Activated CD4-positive, alpha-beta T cell treated with anti-CD3 and anti-CD28 coated beads, Interleukin-2, amount 10 ng/mL, durations not matched to agents 24 days and 14 days (primary cell): Measurements from ENCODE around the gene MEX3B. TPM values are rescaled to one million over a fixed set of nuclear protein-coding genes. Genes with fewer than 3 reads are reported as not detected.
A peak's percentile ranks its signal among the peaks of the same experiment; 100 is the strongest.

Source experiments
- DNase-seq: peaks from one replicate; pipeline ENCODE4 v3.0.0; 2022
- H3K27ac Mint-ChIP-seq: one replicate; pipeline ENCODE4 v1.8.0; 2022; ENCODE audit warnings: mild to moderate bottlenecking, mixed read lengths
- H3K27me3 Mint-ChIP-seq: one replicate; pipeline ENCODE4 v1.8.0; 2022; ENCODE audit warnings: mixed read lengths
- H3K36me3 Mint-ChIP-seq: one replicate; pipeline ENCODE4 v1.8.0; 2022; ENCODE audit warnings: low read depth, mild to moderate bottlenecking, mixed read lengths
- H3K4me1 Mint-ChIP-seq: one replicate; pipeline ENCODE4 v1.8.0; 2021; ENCODE audit warnings: mixed read lengths
- H3K4me3 Mint-ChIP-seq: one replicate; pipeline ENCODE4 v1.8.0; 2022; ENCODE audit warnings: mild to moderate bottlenecking, moderate library complexity, mixed read lengths
- H3K9me3 Mint-ChIP-seq: one replicate; pipeline ENCODE4 v1.8.0; 2021; ENCODE audit warnings: mixed read lengths
- intact Hi-C: fragments of 100-400 bp; cut with micrococcal nuclease; formaldehyde crosslinking; loops from one replicate; pipeline ENCODE4 v1.15.1; 2023
- total RNA-seq: library from RNA; stranded (reverse); gene quantifications from 2 replicates; pipeline ENCODE4 v1.2.3, GENCODE V29; 2022

The MEX3B gene
- total RNA-seq, 1 donor from 2014 or later = 1.1 TPM

DNA sequence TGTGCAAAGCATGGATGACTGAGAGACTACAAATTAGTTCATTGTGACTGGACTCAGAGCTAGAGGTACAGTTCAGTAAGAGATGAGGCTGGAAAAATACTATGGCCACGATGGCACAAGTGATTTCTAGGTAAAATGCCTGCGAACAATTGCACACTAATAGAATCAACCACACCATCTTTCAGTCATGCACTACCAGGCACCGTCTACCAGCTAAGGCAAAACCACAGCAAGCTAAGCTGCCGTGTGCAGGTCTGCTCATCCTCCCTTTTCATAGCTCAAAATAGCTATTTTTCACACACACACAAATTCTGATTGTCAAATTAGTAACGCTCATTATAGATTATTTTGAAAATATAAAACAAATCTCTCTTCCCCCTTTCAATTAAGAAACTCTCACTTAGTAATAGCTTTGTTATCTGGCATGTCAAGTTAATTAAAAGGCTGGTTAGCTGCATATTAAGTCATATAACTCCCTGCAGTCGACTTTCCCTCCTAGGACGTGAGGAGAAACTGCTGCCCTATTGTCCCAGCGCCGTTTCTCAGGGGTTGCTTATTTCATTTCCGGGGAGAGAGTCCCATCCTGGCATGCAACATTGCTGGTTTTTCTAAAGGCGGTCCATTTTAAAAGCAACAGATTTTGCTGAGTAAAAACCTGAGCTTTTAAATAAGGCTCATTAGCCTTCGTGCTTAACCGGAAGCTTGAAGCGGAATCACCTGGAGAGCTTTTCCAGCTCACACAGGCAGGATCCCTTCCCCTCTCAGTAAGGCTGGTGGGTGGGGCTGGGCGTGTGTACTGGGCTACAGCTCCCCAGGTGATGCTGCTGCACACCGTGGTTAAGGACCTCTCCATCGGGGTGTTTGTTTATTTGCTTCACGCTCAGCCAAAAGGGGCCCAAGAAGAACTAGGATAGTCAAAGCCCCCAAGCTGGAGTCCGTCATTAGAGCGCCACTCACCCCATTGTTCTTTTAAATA lies 16.9 kb upstream of the MEX3B start:
- peaks cover 33% of the 10 kb centered on the region for H3K27me3 Mint-ChIP-seq

DNA sequence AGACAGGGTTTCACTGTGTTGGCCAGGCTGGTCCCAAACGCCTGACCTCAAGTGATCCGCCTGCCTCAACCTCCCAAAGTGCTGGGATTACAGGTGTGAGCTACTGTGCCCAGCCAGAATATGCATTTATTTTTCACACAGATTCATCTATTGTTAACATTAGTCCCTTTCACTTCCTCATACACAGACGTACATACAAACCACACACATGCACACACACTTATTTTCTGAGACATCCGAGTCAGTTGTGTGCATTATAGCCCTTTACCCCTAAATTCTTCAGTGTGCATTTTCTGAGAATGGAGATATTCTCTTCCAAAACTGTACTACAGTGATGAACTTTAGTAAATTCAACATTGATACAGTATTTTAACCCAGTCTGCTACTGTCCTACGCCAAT lies 15.0 kb upstream of the MEX3B start:
- Mint-ChIP-seq H3K4me3 (no peak overlapping the region), H3K27me3 (peaks cover 47% of the 10 kb centered on the region), H3K27ac (no peak overlapping the region), H3K4me1 (no peaks in the 10 kb centered on the region), H3K36me3 (no peaks in the 10 kb centered on the region), H3K9me3 (no peaks in the 10 kb centered on the region)
- intact Hi-C loops = no loop called here
- no peak for DNase-seq

More for the DNA sequence above, 16.9 kb upstream of the MEX3B start:
- Mint-ChIP-seq H3K9me3 (no peaks in the 10 kb centered on the region), H3K27ac (no peak overlapping the region), H3K4me3 (no peak overlapping the region), H3K36me3 (no peaks in the 10 kb centered on the region), H3K4me1 (no peaks in the 10 kb centered on the region)
- intact Hi-C loops = no loop called here
- no peak for DNase-seq

GRCh38 chr15:82058517-82059204 lies 12.8 kb upstream of the MEX3B start:
- H3K27ac Mint-ChIP-seq = no peak overlapping the region
- no peak for DNase-seq
- H3K4me1 Mint-ChIP-seq = no peaks in the 10 kb centered on the region
- no peaks in the 10 kb centered on the region for H3K36me3 Mint-ChIP-seq
- peaks cover 46% of the 10 kb centered on the region for H3K27me3 Mint-ChIP-seq
- no peaks in the 10 kb centered on the region for H3K9me3 Mint-ChIP-seq
- no peak overlapping the region for H3K4me3 Mint-ChIP-seq
- intact Hi-C loops = no loop called here

- H3K27ac Mint-ChIP-seq = no peak overlapping the region
- no peaks in the 10 kb centered on the region for H3K4me1 Mint-ChIP-seq
- H3K36me3 Mint-ChIP-seq = no peaks in the 10 kb centered on the region
- no peak overlapping the region for H3K4me3 Mint-ChIP-seq
- no peak for DNase-seq
- no peaks in the 10 kb centered on the region for H3K9me3 Mint-ChIP-seq
- peaks cover 46% of the 10 kb centered on the region for H3K27me3 Mint-ChIP-seq
- intact Hi-C loops = no loop called here
Observed at GRCh38 chr15:82058026-82058425, 12.2 kb upstream of the MEX3B start.

GRCh38 chr15:82056958-82057823 lies 11.4 kb upstream of the MEX3B start:
- Mint-ChIP-seq H3K4me1 (no peaks in the 10 kb centered on the region), H3K27ac (no peak overlapping the region), H3K27me3 (peaks cover 39% of the 10 kb centered on the region), H3K36me3 (no peaks in the 10 kb centered on the region), H3K9me3 (no peaks in the 10 kb centered on the region), H3K4me3 (no peak overlapping the region)
- DNase-seq = no peak
- intact Hi-C loops = no loop called here

DNA sequence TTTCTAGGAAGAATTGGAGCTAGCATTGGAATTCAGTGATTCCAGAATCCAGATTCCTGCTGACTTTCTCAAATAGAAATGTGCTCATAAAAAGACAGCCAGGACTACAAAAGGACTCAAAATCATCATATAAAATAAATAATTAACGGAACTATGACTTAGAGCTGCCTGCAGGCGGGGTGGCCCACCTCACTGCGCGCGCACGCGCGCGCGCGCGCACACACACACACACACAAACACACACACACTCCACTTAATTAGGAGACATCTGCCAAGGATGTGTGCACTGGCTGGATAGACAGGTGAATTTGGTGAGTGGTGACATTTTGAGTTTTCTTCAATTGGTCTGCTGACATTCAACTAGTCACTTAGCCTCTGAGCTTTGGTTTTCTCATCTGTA lies 6.9 kb upstream of the MEX3B start:
- DNase-seq = no peak
- Mint-ChIP-seq H3K4me3 (no peak overlapping the region), H3K36me3 (no peaks in the 10 kb centered on the region), H3K27ac (no peak overlapping the region), H3K27me3 (peaks cover 37% of the 10 kb centered on the region), H3K4me1 (peaks cover under 1% of the 10 kb centered on the region), H3K9me3 (no peaks in the 10 kb centered on the region)
- intact Hi-C loops = no loop called here

DNA sequence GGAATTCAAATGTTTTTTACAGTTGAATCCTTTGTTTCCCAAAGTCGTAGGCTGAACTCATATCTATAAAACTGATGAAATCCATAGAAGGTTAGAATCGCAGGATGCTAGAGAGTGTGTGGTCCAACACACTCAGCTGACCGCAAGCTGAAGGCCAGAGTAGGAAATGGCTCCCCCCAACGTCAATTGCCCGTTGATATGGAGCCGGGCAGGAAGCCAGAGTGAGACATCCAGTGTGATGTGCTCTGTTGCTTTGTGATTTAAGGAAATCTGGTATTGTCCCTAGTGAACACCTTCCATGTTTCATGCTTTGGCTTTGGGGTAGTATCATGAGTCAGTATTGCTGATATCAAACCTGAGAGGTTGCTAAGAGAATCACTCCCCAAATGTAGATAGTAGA lies 5.8 kb upstream of the MEX3B start:
- intact Hi-C loops = no loop called here
- H3K27ac Mint-ChIP-seq = no peak overlapping the region
- H3K27me3 Mint-ChIP-seq = peaks cover 32% of the 10 kb centered on the region
- H3K4me3 Mint-ChIP-seq = no peak overlapping the region
- H3K36me3 Mint-ChIP-seq = no peaks in the 10 kb centered on the region
- no peak for DNase-seq
- no peaks in the 10 kb centered on the region for H3K9me3 Mint-ChIP-seq
- H3K4me1 Mint-ChIP-seq = peaks cover 5% of the 10 kb centered on the region

DNA sequence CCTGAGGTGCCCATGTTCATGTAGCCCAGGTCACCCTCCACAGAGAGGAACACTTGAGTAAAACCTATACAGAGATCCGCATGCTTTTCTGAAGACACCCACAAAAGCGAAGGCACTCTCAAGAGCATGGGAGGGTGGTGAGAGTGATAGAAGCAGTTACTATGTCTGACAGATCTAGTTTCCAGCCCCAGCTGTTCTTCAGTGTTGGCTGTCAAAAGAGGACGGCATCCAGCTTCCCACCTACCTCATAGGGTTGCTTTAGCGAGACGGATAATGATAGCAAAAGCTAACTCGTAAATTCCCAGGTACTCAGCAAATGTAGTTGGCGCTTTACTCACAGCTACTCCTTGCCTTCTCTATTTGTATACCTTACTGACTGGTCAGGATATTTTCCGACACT lies 3.0 kb upstream of the MEX3B start:
- no peaks in the 10 kb centered on the region for H3K9me3 Mint-ChIP-seq

DNA sequence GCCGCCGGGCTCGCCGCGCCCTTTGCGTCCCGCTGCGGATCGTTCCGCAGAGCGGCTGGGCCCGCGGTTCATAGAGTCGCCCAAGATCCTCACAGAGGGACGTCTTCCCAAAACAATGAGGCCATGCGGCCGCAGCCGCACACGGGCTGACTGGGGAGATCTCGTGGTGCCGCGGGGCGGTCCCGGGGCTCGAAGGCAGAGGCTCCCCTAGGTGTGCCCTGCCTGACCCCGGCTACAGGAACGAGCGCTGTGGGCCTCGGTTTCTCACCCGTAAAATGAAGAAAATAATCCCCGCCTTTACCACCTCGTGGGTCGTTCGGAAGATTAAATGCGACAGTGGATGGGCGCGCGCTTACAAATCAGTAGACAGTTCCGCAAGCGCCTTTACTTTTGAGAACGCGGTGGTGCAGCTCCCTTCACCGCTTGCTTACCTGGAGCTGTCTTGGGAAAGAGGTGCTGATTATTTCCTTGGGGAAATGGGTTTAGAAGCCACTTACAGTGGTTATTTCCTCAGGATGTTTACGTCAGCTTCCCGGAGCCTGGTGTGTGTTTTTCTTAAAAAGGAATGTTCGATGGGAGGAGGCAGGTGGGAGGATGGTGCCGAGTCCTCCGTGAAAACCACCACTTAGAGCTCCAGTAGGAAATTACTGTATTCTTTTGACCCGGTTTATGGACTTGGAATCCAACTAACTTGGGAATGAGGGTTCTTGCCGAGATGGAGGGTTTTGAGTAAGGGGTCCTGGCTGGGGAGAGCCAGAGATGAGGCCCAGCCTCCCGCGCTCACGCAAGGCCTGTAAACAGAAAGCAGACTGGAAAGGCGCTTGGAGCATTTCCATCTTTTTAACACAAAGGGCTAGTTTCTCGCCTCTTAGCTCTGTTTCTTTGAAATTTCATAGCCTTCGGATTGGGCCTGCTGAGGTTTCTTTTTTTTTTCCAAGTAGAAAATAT lies 1.9 kb upstream of the MEX3B start:
- H3K27ac Mint-ChIP-seq = no peak overlapping the region
- H3K27me3 Mint-ChIP-seq = peaks cover 32% of the 10 kb centered on the region
- peaks cover 17% of the 10 kb centered on the region for H3K4me1 Mint-ChIP-seq
- DNase-seq = no peak
- intact Hi-C loops = loop anchor here (5.0 to 10.0 kb wide), 4 partner anchors 565 to 1063 kb away; partner anchors contain the start of gene MESD
- H3K9me3 Mint-ChIP-seq = no peaks in the 10 kb centered on the region
- H3K36me3 Mint-ChIP-seq = no peaks in the 10 kb centered on the region
- peak overlapping the region; percentile 74 for H3K4me3 Mint-ChIP-seq

More for the DNA sequence above, 3.0 kb upstream of the MEX3B start:
- DNase-seq = peak; percentile 60
- Mint-ChIP-seq H3K36me3 (no peaks in the 10 kb centered on the region), H3K27ac (no peak overlapping the region), H3K4me1 (peaks cover 17% of the 10 kb centered on the region), H3K4me3 (no peak overlapping the region), H3K27me3 (peaks cover 30% of the 10 kb centered on the region)
- intact Hi-C loops = loop anchor here (5.0 to 10.0 kb wide), 4 partner anchors 567 to 1064 kb away; partner anchors contain the start of gene MESD

- no peaks in the 10 kb centered on the region for H3K9me3 Mint-ChIP-seq
- H3K4me1 Mint-ChIP-seq = peaks cover 17% of the 10 kb centered on the region
- H3K27me3 Mint-ChIP-seq = peaks cover 32% of the 10 kb centered on the region
- intact Hi-C loops = loop anchor here (1.0 to 10.0 kb wide), 5 partner anchors 215 to 1062 kb away; partner anchors contain the start of genes EFL1, MESD and SAXO2
- peak; percentile 96 for DNase-seq
- H3K27ac Mint-ChIP-seq = peak overlapping the region; percentile 89
- H3K4me3 Mint-ChIP-seq = peak overlapping the region; percentile 91
- H3K36me3 Mint-ChIP-seq = no peaks in the 10 kb centered on the region
Observed at GRCh38 chr15:82046666-82047452, 1.0 kb upstream of the MEX3B start.

GRCh38 chr15:82045179-82045891 lies 483 bp downstream of the MEX3B start:
- intact Hi-C loops = loop anchor here (5.0 to 10.0 kb wide), 4 partner anchors 563 to 1061 kb away; partner anchors contain the start of gene MESD
- peak; percentile 73 for DNase-seq
- peak overlapping the region; percentile 91 for H3K4me3 Mint-ChIP-seq
- peaks cover 35% of the 10 kb centered on the region for H3K27me3 Mint-ChIP-seq
- peak overlapping the region; percentile 25 for H3K27ac Mint-ChIP-seq
- no peaks in the 10 kb centered on the region for H3K36me3 Mint-ChIP-seq
- no peaks in the 10 kb centered on the region for H3K9me3 Mint-ChIP-seq
- H3K4me1 Mint-ChIP-seq = peaks cover 17% of the 10 kb centered on the region
